Measurements from ENCODE around the gene CPEB1.

CPEB1 gene

DNA sequence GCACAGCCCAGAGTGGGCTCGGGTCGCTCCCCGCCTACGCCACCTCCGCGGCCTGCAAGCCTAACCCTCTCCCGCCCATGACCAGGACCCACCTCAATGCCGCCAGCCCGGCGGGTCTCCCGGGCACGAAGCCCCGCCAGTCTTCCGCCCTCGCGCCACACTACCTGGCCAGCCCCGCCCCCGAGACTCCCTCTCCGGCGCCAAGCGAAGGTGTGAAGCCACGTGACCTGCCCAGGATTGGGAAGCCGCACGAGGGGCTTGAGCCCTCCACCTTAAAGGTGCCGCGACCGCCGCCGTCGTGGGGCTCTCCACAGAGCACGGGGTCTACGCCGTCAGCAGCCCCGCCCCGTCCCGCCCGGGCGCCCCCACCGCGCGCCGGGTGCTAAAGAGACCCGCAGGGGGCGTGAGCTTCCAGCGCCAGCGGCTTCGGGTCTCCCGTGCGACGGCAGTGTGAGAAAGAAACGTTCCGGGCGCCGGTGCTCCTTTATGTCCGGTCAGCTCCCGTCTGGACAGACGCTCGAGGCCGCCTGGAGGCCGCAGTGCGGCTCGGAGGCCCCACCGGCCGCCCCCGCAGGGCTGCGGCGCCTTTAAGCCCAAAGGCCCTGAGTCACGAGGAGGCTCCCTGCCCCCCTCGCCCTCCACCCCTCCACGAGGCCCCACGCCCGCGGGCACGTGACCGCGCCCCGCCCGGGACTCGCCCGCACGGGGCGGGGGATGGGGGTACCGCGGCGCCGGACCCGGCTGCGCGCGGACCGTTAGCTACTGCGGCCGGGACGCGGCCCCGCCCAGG, at the start of gene CPEB1:
Gene CPEB1 (minus strand): TSS at position 319 of the 790 bp plus-strand sequence. CDS start 18,904 bp downstream, outside the sequence.
- ATAC-seq (peak; percentile 62), DNase-seq (peak; percentile 54)

- DNase-seq (no peak), ATAC-seq (no peak)
Observed at GRCh38 chr15:82692171-82692570, 45.0 kb upstream of the CPEB1 start.

DNA sequence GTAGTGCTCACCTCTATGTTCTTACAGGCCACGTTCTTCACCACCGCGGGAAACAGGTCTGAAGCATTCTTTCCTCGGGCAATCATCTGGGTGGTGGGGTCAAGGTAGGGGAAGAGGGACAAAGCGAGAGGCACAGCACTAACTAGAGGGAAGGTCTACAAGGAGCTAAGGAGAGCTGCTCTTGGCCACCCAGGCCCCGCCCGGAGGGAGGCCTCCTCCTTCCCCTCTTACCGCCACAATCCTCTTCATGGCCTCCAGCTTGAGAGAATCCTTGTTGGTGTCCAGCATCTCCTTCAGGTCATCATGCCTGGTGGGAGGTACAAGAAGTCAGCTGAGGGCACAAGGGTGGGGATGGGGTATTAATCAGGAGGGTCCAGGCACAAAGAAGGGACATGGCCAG, 42.0 kb upstream of the CPEB1 start:
- ATAC-seq, result no peak
- DNase-seq, result no peak

GRCh38 chr15:82688691-82689090, 41.5 kb upstream of the CPEB1 start:
- no peak for DNase-seq
- no peak for ATAC-seq

DNA sequence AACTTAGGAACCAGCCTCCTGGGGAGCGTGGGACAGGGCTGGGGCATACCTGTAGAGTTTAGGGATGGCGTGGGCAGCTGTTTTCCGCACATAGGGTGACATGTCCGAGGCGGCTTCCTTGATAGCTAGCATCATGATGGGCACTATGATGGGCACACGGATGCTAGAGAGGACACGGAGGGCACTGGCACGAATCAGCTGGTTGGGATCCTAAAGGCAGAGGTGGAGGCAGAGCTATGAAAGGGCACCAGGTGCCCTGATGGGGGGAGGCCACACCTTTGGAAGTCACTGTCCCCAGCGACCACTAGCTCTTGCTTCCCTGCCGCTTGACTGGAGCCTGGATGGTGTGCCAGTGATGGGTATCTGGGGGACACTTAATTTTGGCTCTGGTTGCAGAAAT, 34.2 kb upstream of the CPEB1 start:
- no peak for ATAC-seq
- DNase-seq, result no peak

GRCh38 chr15:82680200-82681102, 33.3 kb upstream of the CPEB1 start:
- DNase-seq (peak; percentile 81), ATAC-seq (peak; percentile 88)

GRCh38 chr15:82679626-82680199, 32.5 kb upstream of the CPEB1 start:
- DNase-seq (no peak), ATAC-seq (no peak)

GRCh38 chr15:82677720-82678323, 30.7 kb upstream of the CPEB1 start:
- ATAC-seq, result no peak
- DNase-seq, result no peak

DNA sequence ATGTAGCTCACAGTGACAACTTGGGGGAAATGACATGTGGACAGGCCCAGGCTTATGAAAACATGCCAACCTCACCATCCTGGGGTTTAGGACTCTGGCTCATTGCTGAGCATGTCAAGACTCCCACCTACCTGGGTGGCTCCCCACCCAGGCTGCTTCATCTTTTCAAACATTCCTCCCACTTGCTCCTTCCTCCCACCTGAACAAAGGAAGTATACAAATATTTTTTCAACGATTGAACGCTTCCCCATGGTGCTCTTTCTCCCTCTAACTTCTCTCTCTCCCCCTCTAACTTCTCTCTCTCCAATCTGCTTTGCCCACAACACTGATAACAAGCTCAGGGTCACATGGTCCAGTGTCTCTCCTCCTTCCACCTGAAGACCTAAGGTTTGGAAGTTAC, 27.7 kb upstream of the CPEB1 start:
- ATAC-seq (no peak), DNase-seq (no peak)

DNA sequence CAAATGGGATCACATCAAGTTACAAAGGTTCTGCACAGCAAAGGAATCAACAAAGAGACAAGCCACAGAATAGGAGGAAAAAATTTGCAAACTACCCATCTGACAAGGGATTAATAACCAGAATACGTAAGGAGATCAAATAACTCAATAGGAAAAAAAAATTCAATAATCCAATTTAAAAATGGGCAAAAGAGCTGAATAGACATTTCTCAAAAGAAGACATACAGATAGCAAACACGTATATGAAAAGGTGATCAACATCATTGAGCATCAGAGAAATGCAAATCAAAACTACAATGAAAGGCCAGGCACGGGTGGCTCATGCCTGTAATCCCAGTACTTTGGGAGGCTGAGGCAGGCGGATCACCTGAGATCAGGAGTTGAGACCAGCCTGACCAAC, 23.5 kb upstream of the CPEB1 start:
- ATAC-seq, result no peak
- no peak for DNase-seq

GRCh38 chr15:82666606-82667005, 19.4 kb upstream of the CPEB1 start:
- ATAC-seq, result no peak
- DNase-seq, result no peak

- DNase-seq (no peak), ATAC-seq (no peak)
Observed at GRCh38 chr15:82664021-82664420, 16.9 kb upstream of the CPEB1 start.

- peak; percentile 62 for DNase-seq
Observed at GRCh38 chr15:82663186-82663600, 16.0 kb upstream of the CPEB1 start.

DNA sequence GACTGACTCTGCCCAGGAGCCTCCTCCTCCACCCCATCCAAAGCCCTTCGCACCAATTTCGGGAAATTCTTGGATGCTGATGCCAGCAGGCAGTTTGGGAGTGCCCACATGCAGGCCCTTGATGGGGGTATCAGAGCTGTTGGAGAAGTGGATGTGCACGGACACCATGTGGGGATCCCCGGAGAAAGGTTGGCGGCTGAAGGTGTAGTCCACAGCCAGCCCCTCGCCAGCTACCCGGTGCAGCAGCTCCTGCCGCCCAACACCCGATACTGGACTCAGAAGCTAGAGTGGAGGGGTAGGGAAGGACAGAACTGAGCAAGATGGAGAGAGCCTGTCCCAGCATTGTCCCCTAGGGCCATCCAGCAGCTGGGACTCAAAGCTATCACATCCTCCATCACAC, 15.5 kb upstream of the CPEB1 start:
- DNase-seq (no peak), ATAC-seq (no peak)

More at GRCh38 chr15:82663186-82663600, 16.0 kb upstream of the CPEB1 start:
- ATAC-seq, result no peak

- no peak for DNase-seq
Observed at GRCh38 chr15:82660378-82660777, 13.2 kb upstream of the CPEB1 start.

DNA sequence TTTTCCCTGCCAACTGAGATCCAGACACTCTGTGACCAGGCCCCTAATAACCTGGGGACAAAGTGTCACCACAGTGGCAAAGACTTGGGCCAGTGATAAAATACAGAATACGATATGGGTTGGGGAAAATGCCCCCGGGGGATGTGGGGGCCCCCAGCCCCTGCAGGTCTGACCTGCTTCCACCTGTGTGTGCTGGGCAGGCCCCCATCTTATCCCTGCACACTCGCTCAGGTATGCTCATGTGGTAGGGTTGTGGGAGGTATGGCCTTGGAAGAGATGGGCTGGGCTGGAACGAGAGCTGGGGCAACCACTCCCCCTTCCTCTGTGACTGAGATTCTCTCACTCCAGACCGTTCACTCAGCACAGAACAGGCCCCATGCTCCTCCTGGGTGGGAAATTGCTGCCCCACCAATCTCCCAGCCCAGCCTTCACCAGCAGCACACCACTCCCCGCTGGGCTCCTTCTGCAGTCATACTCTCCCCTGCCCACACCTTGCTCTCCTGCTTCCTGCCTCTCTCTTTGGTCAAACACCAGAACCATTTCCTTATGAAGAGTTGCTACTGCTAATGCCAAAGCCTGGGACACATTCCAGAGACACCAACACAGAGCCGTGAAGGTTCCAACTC, 9.6 kb upstream of the CPEB1 start:
- no peak for ATAC-seq
- no peak for DNase-seq

More at GRCh38 chr15:82660378-82660777, 13.2 kb upstream of the CPEB1 start:
- no peak for ATAC-seq

GRCh38 chr15:82655606-82656005, 8.4 kb upstream of the CPEB1 start:
- ATAC-seq (no peak), DNase-seq (no peak)

DNA sequence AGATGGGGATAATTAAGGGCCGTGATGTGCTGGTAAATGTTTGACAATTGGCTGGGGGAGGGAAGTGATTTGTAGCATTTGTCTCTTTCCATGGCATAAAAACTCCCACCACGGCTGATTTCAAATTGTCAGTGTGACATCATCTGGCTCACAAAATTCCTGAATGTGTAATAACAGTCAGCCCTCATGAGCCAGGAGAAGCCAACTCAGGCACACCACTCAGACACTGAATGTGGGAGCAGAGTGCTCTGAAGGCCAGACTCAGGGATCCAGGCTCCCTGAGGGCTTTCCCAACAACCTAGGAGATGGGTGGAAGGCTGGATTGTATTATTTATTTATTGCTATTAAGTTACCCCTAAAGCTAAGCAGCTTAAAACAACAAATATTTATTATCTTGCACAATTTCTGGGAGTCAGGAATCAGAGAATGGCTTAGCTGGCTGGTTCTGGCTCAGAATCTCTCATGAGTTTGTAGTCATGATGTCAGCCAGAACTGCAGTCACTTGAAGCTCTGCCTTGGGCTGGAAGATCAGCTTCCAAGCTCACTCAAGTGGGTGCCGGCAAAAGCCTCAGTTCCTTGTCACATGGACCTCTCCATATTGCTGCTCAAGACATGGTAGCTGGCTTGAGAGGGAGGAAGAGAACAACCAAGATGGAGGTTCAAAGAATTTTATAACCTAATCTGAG, 6.5 kb upstream of the CPEB1 start:
- ATAC-seq, result no peak
- DNase-seq, result no peak

GRCh38 chr15:82651708-82652107, 4.5 kb upstream of the CPEB1 start:
- ATAC-seq, result no peak

DNA sequence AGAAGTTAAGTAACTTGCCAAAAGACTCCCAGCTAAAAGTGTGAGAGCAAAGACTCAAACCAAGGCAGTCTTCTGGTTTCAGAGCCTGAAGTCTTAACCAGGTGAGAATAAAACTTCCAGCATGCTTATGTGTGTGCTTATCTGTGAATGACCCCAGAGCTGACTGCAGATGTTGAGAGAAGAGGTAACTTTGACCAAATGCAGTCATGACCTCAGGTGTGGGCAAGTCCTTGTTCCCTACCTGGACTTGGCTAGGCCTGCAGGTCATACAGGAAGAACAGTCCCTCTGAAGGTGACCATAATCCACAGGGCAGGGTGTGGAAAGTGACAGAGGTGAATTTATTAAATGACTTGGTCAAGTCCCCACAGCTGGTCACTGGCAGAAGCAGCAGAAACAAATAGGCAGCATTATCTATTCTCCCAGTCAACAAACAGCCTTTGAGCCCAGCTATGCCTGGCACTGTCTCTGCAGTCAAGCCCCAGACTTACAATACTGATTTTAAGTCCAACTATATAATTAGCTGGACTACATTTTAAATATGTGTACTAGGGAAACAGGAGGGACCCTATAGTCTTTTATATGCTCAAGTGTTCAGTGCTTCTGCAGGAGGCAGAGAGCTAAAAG, 3.0 kb upstream of the CPEB1 start:
- ATAC-seq (no peak), DNase-seq (no peak)

More at GRCh38 chr15:82651708-82652107, 4.5 kb upstream of the CPEB1 start:
- no peak for DNase-seq

Measured in stimulated activated naive CD8-positive, alpha-beta T cell treated with anti-CD3 and anti-CD28 coated beads, Interleukin-15, Interleukin-2, amounts not matched to agents 100 U/mL and 50 U/mL, for 24 hours (primary cell).